ENCODE measurements around the gene ACOX3.

The ACOX3 gene

DNA sequence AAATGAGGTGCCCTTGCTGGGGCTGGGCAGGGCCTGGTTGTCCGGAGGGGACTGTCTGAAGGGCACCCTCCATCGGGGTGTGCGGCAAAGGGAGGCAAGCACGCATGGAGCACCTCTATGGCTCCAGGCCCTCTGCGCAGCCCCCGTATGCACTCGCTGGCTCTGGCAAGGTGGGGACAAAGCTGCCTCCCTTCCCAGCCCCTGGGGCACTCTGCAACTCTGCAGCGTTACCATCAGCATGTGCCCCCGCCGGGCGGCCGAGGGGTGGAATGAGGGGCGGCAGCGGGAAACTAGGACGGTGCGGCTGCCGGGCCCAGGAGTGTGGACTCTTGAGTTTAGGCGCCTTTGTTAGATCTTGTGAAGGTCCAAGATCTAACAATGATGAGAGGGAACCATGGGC is 26.5 kb upstream of the ACOX3 start:
- DNase-seq (ENCODE audit: low read depth), result no peak

DNA sequence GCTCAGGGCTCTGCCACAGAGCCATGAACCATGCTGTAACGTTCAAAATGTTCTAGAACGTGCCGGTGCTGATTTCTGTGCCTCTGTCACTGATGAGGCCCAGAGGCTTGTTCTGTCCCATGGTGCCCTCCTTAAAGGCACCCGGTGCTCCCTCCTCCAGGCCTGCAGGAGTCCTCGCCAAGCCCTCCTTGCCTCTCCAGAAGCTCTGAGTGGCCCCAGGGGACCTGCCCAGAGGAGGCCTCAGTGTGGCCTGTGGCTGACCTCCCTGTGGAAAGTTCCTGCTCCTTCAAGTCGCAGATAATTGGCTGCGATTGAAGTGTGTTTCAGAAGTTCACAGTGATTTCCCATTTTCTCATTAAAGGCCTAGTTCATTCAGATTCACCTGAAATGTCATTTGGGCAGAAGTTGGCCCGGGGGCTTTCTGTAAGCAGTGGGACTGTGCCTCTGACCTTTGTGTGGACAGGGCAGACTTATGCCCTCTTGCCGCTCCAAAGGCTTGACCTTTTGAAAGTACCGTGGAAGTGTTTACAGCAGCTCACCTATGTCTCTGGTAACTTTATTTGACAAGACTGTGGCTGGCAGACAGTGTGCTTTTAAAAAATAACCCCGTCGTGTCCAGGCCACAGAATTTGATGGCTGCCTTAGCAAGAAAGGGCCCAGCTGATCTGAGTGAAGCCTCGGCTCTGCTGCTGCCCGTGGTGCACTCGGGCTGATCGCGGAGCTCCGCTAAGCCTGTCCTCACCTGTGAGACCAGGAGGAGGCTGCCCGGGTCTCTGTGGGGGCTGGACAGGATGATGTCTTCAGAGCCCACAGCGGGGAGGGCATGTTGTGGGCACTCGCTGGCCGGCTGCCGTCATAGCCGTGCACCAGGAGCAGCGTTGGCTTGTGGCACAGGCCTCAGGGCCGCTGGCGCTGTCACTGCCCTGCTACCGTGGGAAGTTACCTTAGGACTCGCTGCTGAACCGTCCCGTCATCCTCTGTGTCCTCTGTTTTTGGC is 25.4 kb upstream of the ACOX3 start:
- no peak for DNase-seq (ENCODE audit: low read depth)

DNA sequence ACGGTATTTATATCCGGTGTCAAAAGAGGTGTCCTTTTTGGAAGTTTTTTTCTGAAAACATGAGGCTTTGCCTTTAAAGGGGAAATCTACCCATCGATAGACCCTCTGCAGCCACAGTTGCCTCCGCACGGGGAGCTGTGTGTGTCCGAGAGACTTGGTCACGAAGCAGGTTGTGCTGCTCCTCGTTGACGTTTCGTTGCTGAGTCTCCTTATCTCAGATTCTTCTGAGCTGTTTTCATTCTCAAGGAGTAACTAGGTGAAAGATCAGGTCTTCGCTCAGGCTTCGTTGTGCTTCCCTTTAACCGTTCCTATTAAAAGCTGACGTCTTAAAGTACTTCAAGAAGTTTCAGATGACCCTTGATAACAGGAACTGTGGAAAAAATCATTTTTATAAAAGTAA is 23.9 kb upstream of the ACOX3 start:
- no peak for DNase-seq (ENCODE audit: low read depth)

DNA sequence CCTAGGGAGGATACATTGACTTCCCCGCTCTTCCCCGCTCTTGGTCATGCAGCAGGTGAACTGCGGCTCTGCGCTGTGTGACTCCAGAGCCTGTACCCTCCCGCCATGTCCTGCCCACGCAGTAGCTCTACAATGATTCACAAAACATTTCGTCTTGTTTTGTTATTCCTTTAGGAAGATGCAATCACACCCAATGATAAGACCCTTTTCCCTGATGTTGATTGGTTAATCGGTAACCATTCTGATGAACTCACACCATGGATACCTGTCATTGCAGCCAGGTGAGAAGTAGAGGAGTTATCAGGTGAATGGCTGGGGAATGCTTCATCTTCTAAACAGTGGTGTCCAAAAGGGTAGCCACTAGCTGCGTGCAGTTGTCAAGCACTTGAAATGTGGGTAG is 23.3 kb upstream of the ACOX3 start:
- DNase-seq (ENCODE audit: low read depth), result no peak

DNA sequence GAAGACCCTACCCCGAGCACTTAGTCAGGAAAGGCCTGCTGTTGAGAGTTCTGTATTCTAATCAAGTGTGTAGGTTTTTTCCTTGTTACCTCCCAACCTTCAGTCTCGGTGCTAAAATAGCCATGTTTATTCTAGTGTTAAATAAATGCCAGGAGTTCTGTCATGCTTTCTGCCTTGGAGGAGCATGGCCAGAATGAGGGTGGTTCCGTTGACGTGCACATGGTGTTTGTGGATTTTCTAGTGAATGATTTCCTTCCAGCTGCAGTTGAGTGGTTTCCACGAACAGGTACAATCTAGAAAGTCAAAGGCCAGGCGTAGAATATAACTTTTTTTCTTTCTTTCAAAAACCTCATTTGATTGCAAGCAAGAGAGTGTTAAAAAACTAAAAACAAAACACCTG is 21.1 kb upstream of the ACOX3 start:
- DNase-seq (ENCODE audit: low read depth), result no peak

DNA sequence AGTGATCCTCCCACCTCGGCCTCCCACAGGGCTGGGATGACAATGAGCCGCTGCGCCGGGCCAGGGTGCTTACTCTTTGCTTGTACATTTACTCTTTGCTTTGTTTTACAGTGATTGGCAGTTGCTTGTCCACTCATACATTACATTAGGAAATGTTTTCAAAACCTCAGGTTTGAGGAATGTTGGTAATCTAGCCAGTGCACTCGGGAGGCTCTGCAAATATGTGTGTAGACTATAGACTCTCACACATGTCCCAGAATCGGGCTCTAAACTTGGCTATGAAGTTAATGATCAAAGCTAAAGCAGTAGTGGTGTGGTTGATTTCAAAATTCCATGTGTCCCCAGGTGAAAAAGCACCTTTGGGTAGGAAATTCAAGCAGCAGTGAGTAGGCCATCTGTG is 20.6 kb upstream of the ACOX3 start:
- no peak for DNase-seq (ENCODE audit: low read depth)

DNA sequence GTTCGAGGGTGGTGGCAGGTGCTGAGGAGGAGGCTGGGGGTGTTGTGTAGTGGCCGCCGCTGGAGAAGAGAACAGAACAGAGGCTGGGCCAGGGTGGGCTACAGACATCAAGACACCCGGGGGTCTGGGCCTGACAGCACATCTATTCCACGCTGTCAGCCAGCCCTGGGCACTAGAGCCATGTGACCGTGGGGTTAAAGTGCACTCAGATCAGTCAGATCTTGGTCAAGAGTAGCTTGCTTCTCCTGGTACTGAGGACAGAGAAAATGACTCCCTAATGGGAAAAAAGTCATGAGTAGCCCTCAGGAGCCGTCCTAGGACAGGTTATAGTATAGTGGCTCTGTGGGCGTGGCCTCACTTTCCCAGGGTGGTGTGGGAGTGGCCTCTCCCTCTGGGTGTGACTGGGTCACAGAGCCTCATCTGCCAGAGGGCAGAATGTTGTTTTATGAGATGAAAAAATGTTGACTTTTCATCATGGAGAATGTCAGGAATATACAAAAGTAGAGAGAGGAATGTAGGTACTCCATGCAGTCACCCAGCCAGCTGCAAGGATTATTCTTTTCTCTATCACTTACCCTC is 19.4 kb upstream of the ACOX3 start:
- DNase-seq (ENCODE audit: low read depth), result no peak

DNA sequence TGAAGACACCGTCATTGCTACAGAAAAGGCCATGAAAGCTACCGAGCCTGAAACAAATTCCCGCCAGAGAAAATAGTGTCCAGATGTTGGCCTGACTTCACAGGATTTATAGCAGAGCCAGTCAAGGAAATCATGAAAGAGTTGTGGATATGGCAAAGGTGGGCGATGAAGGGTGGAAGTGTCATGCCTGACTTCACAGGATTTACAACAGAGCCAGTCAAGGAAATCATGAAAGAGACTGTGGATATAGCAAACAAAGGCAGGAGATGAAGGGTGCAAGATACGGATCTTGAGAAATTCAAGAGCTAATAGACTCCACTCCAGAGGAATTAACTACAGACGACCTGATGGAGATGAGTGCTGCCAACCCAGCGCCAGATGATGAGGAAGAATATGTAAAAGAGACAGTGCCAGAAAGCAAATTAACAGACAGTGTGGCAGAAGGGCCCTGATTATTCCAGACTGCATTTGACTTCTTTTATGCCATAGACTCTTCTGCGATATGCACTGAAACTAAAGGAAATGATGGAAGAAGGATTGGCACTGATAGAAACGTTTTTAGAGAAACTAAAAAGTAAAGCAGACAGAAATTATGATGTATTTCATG is 17.2 kb upstream of the ACOX3 start:
- no peak for DNase-seq (ENCODE audit: low read depth)

DNA sequence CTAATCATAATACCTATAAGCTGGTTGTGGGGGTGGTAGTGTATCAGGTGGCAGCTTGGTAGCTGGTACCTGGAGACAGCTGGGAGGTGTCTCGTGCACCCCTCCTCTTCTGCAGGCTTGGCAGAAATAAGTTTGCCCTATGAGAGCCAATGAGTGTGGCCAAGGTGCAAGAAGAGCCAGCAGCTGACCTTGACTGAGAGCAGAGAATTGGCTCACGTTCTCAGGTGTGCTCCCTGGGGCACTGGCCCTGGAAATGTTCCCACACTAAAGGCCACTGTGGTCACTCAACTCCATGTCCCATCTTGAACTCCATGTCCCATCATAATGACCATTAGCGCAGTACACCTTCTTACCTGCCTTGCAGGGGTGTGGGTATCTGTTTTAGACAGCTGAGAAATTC is 13.4 kb upstream of the ACOX3 start:
- DNase-seq (ENCODE audit: low read depth), result no peak

DNA sequence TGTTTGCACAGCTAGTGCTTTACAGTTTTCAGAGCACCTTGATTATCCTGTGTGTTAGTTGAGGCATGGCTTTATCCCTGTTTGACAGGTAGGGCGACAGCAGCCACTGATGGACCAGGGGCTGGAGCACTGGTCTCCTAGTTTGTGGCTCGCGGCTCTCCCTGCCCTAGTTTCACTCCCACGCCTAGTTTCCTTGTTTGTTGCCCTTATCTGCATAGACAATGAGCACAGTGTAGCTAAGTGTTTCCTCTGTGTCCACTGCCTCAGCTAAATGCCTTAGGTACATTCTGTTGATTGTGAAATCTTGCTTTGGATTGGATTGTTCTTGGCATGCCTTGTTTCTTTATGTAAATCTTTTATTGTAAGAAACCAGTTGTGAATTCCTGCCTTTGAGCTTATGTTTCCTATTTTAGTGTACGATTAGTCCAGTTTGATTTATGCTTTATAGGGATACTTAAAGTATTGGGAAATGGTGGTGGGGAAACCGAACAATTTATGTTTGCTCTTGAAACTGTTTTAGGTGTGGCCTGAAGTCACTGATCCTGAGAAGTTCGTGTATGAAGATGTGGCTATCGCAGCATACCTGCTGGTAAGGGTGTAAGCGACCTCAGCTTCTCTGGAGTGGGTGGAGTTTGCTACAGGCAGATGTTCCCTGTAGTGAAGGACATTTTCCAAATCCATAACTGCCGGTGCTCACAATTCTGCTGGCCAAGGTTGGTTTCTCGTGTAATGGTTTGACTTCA is 11.1 kb upstream of the ACOX3 start:
- DNase-seq (ENCODE audit: low read depth), result no peak

DNA sequence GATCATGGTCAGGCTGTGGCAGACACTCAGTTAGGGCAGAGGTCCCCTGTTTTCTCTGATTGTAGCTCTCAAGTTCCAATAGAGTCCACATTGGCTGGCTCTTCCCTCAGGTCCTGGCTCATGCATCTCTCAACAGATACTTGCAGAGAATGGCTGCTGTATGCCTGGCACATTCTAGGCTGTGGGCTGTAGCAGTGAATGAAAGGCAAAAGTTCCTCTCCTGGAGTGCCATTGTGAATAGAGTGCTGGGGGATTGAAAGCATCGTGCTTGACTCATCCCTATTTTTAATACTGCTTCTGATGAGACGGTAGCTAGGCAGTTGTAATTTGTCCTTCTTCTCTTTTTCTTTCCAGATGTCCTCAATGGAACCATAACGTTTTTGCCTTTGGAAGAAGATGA is 5.6 kb upstream of the ACOX3 start:
- no peak for DNase-seq (ENCODE audit: low read depth)

DNA sequence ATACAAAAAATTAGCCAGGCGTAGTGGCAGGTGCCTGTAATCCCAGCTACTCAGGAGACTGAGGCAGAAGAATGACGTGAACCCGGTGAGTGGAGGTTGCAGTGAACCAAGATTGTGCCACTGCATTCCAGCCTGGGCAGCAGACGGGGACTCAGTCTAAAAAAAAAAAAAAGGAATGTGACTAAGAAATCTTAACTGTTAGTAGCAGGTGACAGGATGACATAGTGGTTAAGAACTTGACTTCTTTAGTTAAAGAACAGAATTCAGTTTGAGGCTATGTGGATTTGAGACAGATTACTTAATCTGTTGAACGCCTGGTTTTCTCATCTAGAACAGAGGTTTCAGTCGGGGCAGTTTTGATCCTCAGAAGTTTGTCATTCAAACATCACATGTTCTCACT is 3.3 kb upstream of the ACOX3 start:
- DNase-seq (ENCODE audit: low read depth), result no peak

DNA sequence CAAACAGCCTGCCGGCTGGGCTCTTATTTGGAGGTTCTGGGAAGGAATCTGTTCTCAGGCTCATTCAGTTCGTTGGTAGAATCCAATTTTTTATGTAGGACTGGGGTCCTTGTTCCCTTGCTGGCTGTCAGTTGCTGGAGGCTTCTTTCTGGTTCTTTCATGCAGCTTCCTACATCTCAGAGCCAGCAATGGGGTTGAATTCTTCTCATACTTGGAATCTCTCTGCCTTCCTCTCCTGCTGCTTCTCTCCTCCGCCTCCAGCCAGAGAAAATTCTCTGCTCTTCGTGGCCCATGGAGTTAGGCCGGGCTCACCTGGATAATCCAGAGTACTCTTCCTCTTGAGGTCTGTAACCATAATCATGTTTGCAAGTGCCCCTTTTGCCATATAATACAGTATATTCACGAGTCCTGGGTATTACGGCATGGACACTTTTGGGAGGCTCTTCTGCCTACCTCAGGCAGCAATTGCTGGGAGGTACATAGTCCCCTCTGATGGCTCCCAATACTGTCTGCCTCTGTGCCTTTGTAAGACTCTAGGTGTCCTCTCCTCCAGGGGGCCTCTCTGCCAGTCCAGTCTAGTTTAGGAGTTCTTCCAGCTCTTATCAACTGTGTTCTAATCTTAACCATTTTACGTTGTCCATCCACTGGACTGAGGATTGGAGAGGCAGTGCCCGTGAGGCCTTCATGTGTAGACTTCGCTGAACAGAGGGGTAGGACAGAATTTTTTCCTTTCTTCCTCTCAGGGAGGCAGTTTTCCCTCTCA is 2.3 kb upstream of the ACOX3 start:
- no peak for DNase-seq (ENCODE audit: low read depth)

DNA sequence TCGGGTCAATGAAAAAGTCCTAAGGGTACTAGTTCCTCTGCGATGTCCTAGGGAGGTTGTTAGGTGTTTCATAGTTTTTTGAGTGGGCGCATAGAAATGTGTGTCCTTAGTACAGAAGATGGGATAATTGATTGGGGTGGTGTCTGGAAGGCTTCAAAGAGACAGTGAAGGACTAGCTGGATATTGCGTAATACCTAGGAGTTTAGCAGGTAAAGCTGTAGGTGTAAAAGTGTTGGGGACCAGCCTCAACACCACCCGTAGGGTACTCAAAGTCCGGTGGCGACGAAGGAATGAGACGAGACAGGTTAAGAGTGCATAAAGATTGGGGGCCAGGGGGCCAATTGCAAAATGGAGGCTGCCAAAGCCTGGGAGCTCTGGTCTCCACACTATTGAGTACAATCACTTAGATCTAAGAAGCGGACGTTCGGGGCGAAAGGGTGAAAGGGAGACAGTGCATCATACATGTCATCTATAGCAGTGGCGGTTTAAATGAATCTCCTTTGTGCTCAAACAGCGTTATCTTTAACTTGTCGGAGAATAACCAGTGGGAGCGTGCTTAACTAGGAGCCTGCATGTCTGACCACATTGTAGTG is 1.1 kb upstream of the ACOX3 start:
- DNase-seq (ENCODE audit: low read depth), result no peak

DNA sequence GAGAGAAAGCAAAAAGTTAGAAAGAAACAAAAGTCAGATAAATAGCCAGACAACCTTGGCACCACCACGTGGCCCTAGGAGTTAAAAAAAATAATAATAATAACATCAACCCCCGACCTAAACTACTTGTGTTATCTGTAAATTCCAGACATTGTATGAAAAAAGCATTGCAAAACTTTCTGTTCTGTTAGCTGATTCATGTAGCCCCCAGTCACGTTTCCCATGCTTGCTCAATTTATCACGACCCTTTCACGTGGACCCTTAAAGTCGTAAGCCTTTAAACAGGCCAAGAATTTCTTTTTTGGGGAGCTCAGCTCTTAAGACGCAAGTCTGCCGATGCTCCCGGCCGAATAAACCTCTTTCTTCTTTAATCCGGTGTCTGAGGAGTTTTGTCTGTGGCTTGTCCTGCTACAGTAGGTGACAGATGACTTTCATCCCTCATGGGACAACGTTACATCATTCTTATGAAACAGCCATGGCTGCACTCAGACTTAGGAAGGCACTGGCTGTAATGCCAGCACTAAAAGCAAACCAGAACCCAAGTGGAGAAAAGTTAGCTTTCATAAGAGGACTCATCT is 520 bp downstream of the ACOX3 start:
- DNase-seq (ENCODE audit: low read depth), result no peak

DNA sequence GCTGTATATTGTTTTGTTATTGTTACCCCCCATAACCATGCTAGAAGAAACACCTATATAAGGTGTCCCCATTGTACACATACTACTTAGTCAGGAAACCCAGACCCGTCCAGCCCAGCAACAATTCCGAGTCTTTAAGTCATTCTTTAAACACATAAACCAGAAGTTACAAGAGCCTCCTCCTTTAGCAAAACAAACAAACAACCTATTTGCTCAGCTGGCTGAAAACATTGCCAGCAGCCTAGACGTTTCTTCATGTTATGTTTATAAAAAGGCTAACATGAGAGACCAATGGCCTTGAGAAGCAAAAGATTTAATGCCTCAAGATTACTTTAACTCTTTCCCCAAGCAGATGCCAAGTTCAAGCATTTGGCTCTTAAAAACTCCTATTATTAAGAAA is 1.4 kb downstream of the ACOX3 start:
- DNase-seq (ENCODE audit: low read depth), result no peak

DNA sequence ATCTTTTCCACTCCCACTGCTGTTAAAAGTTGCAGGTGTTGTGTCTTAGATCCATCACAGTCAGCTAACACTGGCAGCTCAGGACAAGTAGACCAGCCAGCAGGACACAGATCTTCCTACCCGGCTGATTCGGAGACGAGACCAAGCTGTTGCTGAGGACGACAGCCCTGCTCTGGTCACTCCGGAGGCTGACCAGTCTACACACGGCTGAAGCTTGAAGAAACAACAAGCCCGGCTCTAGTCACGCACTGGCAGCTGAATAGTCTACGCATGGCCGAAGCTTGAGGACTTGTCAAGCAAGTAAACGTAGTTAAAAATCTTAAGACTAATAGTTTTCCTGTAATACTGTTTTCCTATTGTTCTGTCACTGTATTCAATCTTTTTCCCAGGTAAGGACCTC is 1.8 kb downstream of the ACOX3 start:
- no peak for DNase-seq (ENCODE audit: low read depth)

DNA sequence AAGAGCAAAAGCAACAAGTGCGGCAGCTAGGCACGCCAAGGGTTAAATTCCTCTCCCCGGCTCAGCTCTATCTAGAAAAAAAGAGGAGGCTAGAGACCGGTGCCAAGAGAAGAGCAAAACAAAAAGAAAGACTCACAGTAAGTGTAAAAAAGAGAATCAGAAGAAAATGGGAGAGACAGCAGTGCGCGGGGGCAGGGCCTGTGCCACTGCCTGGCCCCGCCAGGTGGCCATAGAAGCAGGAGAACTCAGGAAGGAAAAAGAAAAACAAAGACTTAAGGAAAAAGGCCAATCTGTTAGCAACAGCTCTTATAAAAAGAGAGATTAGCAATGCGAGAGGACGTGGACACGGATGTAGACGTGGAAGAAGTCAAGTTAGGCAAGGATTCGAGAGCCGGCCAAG is 3.2 kb downstream of the ACOX3 start:
- no peak for DNase-seq (ENCODE audit: low read depth)

DNA sequence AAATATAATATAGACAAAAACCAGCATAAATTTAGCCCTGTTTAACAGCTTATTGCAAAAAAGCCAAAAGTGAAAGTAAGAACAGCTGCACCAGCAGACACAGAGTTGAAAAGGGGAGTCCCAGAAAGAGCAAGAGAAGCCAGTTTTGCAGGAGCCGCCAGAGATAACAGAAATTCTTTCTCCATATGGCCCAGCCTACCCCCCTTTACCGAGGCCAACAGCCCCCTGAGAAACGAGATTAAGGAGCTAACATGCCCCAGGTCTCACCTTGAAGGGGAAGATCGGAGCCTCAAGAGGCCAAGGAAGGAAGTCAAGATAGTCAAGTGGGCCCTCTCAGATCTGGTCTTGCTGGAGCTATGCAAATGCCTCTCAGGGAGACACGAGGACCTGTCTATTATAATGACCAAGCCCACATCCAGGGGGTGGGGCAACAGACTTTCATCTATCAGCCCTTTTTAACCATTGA is 4.8 kb downstream of the ACOX3 start:
- no peak for DNase-seq (ENCODE audit: low read depth)

DNA sequence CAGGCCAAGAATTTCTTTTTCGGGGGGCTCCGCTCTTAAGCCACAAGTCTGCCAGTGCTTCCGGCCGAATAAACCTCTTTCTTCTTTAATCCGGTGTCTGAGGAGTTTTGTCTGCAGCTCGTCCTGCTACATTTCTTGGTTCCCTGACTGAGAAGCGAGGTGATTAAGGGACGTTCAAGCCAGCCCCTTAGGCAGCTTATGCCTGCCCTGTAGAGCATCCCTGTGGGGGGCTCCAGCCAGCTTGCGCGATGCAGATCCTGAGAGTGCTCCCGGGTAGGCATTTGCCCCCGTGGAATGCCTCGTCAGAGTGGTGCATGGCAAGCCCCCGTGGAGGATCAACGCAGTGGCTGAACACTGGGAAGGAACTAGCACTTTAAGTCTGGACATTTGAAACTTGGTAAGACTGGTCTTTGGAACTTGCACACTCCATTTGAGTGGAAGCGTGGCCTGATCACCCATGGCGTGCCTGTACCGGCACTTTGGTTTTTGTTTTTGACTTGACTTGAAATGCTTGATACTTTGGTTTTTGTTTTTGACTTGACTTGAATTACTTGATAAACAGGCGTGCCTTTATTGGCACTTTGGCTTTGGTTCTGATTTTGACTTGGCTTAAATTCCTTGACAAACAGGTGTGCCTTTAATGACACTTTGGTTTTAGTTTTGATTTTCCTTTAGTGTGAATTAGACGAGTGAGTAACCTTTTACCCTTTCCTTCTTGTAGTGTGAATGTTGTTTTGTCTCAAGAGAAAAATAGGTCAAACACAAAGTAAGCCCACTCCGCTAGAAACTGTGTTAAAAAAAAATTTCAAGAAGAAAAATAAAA is 6.1 kb downstream of the ACOX3 start:
- DNase-seq (ENCODE audit: low read depth), result no peak
